UCSD-AML1 (cell line): ENCODE measurements around the gene SULT1B1.

ENCODE experiments used
- DNase-seq: peaks from one replicate; lab custom pipeline; 2025; ENCODE audit not compliant: unreplicated experiment; lab: John Stamatoyannopoulos, UW

SULT1B1 gene

DNA sequence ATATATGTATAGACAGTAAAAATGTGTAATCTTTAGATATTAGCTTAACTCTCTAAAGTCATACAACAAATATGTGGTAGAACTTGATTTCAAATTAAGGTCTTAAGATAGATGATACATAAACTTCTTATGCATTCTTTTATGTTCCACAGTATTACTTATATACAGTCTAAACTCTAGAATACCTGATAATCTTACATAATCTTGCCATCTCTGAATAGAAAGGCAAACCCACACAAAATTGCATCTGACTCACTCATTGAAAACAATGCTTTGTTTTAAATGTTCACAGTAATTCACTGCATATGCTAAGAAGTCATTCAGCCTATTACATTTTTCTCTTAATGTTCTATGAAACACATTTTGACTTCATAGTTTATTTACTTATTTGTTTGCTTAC, 10.1 kb downstream of the SULT1B1 start:
- DNase-seq, result no peak

DNA sequence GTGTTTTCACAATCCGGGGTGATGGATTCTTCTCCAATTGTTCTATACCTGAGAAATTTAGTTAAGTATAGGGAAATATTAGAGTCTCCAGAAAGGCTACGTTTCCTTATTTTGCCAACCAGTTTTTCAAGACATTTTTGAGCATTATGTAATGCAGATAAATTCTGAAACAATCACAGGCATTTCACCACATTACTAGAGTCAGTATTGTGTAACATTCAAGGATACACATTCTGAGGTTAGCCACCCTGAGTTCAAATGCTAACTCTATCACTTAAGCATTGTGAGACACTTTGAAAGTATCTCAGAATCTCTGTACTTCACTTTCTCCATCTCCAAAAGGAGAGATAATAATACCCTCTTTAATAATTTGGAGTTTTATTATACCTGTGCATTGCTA, 10.6 kb downstream of the SULT1B1 start:
- no peak for DNase-seq

- DNase-seq, result no peak
Measured at GRCh38 chr4:69748173-69748572, 12.2 kb downstream of the SULT1B1 start.

DNA sequence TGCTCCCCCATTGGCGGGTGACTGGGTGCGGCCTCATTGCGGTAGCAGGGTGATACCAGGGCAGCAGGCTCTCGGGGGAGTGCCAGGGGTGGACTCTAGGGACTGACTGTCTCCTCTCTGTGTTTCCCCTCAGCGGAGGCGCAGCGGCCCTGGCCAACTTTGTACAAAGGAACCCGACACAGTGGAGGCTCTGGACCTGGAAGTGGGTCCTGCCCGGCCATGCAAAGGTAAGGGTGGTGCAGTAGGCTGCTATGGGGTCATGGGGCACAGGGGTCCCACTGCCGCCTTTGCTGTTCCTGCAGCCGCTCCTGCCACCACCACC, 16.3 kb downstream of the SULT1B1 start:
- no peak for DNase-seq

DNA sequence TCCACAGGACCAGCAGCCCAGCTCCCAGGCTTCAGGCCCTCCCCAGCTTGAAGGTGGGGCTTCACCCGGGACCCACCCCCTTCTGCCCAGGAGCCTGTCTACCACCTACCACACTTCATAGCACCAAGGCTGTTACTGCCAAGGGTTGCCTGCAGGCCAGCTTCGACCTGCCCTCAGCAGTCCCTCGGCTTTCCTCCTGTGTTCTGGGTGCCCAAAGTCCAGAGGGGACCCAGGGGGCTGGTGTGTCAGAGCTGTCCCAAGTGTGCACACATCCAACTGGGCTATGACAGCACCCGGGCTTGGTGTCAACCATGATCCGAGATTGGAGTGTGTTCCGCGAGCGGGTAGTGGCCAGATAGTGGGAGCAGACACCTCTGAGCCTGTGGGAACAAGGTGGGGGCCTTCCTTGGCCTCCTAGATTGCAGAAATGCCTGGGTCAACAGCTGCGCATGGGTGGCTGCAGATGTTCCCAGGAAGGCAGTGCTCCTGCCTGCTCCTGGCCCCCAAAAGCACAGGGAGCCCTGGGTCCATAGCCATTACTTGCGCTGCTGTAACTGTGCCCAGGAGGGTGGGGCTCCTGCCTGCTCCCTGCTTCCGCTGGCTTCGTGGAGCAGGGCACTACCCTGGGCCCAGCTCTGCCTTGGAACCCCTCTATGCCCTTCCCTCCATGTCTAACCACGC, 16.8 kb downstream of the SULT1B1 start:
- DNase-seq, result no peak

DNA sequence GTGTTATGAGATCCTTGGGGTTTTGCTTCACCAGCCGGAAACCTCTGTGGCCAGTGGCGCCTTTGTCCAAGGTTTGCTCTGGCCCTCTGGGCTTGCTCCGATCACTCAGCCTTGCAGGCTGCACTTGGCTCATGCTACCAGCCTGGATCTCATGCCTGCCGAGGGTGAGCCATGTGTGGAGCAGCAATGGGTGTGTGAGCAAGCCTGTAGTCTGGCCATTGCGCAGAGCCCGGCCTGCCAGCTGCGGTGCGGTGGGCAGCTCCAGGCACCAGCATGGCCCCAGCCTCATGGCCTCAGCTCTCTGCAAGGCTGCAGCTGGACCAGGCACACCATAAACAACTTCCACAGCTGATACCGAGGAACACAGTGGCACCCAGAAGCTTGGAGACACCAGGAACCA, 17.8 kb downstream of the SULT1B1 start:
- no peak for DNase-seq

DNA sequence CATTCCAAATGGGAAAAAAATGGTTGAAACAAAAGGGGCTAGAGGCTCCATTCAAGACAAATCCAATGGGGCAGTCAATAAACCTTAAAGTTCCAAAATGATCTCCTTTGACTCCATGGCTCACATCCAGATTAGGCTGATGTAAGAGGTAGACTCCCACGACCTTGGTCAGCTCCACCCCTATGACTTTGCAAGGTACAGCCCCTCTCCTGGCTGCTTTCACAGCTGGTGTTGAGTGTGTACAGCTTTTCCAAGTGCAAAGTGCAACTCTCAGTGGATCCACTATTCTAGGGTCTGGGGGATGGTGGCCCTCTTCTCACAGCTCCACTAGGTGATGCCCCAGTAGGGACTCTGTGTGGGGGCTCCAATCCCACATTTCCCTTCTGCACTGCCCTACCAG, 21.5 kb downstream of the SULT1B1 start:
- DNase-seq, result no peak

- no peak for DNase-seq
Measured at GRCh38 chr4:69735119-69735518, 25.3 kb downstream of the SULT1B1 start.

DNA sequence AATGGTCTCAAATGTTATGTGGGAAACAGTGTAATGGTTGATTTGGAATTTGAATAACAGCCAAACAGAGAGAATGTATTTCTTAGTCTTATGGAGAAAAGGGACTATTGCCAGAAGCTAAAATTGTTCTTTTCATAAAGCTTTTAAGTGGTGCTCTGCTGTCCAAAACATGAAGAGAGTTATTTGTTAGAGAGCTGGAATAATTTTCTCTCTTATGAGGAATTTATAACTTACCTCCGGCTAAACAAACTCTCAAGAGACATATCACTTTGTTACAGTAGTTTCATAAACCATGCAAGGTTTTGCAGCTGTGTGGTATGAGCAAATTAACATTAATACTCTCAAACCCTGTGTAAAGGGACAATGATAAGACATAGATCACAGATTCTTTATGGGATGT, 28.6 kb downstream of the SULT1B1 start:
- DNase-seq, result no peak

DNA sequence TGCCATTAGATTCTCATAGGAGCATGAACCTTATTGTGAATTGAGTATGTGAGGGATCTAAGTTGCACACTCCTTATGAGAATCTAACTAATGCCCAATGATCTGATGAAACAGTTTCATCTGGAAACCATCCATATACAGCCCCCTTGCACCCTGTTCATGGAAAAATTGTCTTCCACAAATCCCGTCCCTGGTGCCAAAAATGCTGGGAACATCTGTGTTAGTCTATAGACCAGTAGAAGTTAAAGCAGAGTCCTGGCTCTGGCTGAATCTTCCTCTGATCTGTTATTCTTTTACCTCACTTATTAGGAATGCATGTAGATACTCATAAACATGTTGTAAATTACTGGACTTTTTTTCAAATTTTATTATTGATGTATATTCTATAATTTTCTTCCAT, 29.2 kb downstream of the SULT1B1 start:
- no peak for DNase-seq

GRCh38 chr4:69730002-69730401, 30.4 kb downstream of the SULT1B1 start:
- DNase-seq, result no peak

GRCh38 chr4:69727926-69728325, 32.5 kb downstream of the SULT1B1 start:
- DNase-seq, result no peak

DNA sequence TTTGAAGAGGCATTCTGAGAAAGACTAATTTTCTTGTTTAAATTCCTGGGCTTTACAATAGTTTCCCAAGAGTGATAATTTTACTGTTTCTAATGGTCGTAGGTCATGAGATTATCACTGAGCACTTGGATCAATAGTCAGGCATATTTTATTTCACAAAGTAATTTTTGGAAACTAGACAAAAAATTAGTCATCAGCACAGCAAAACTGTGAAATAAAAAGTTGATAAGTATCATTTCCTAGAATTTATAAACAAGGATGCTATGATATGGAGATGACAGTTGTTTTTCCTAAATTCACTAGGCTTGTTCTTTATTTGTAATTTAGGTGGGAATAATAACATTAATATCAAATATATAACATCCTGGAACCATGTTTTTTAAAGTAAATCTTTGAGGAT, 33.0 kb downstream of the SULT1B1 start:
- no peak for DNase-seq

GRCh38 chr4:69726971-69727370, 33.4 kb downstream of the SULT1B1 start:
- no peak for DNase-seq

DNA sequence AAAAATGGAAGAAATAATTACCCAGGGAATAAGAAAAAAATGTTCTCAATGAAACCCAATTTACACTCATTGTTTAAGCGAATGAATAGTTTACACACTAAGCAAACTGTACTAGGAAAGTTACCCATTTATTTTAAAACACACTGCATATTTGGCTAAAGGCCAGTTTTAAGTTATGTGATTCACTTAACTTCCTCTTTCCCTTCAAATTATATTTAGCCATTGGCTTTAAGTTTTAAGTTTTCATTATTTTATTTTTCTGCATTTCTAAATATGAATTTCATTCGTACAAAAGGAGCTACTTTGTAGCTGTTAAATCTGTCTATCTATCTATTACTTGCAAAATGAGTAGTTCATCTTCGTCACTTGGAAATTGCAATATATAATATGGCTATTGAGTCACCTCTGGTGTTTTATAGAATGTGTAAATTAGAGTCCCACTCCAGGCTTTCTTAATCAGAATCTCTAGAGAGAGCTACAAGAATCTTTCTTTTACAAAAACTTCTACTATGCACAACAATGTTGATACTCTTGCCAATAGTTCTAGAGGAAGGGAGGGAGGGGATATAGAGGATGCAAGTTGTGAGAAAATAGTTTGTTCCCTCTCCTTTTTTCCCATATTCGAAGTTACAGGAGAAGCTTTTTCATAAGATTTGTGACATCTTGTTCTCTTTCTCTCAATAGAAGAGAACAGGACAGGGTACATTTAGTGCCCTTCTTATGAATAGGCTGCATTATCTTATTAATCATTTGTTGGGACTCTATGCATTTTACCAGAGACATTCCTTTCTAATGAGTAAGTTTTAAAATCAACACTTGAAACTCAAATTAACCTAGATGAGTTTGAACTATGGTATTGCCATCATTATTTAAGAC, 41.8 kb downstream of the SULT1B1 start:
- DNase-seq, result no peak

GRCh38 chr4:69717778-69718177, 42.6 kb downstream of the SULT1B1 start:
- DNase-seq, result no peak

DNA sequence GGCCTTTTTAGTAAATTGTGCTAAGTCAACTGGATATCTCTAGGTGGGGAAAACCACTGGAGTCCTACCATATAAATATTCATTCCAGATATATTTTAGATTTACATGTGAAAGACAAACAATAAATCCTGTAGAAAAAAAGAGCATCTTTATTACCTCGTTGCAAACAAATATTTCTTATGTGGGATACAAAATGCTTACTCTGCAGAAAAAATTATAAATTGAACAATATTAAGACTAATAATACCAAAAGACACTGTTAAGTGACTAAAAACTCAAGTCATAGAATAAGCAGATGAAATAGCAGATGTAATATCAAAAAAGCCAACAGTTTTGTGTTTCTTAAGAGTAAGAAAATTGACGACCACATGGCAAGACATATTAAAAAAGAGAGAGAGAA, 43.8 kb downstream of the SULT1B1 start:
- DNase-seq, result no peak

DNA sequence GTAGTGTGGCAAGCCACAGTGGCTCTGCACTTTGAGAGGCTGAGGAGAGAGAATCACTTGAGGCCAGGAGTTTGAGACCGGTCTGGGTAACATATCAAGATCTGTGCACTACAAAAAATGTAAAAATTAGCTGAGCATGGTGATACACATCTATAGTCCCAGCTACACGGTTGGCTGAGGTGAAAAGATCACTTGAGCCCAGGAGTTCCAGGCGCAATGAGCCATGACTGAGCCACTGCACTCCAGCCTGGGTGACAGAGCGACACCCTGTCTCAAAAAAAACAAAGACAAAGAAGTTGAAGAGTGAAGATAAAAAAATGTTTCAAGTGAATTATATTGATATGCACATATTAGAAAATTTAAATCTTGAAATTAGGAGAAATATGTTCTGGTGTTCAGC, 46.3 kb downstream of the SULT1B1 start:
- no peak for DNase-seq

GRCh38 chr4:69713593-69713992, 46.8 kb downstream of the SULT1B1 start:
- no peak for DNase-seq

DNA sequence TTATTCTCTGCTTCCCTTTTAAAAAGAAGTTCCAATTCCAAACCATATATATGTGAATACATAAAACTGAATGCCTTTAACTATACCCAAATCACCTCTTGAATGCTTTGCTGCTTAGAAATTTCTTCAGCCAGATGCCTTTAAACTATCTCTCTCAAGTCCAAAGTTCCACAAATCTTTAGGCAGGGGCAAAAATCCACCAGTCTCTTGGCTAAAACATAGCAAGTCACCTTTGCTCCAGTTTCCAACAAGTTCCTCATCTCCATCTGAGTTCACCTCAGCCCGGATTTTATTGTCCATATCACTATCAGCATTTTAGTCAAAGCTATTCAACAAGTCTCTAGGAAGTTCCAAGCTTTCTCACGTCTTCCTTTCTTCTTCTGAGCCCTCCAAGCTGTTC, 49.8 kb downstream of the SULT1B1 start:
- DNase-seq, result no peak

- no peak for DNase-seq
Measured at GRCh38 chr4:69708211-69708610, 52.2 kb downstream of the SULT1B1 start.

DNA sequence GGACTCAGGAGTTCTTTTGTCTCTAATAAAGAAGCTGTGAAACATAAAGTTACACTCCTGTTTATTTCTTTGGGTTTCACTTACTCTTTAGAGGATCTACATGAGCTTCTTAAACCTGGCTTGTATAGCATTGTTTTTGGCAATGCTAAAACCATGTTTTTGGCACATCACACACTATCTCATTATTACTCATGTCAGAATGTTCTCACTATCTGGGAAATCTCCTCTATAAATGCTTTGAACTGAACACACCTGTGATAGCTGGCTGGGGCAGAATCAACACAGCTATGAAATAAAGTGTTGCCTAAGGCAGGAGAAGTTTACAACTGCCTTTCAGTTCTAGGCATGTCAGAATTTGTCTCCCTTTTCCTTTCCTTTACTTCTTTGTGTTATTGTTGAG, 52.6 kb downstream of the SULT1B1 start:
- DNase-seq, result no peak

GRCh38 chr4:69702201-69702600, 58.2 kb downstream of the SULT1B1 start:
- no peak for DNase-seq
